WTC11 (cell line): ENCODE results near the gene FASTKD2. TPM values are rescaled to one million over a fixed set of nuclear protein-coding genes. Genes with fewer than 3 reads are reported as not detected.

Experiments used
- ATAC-seq: fragments of 200-7000 bp; cut with Tn5 transposase; 2 replicates; pipeline ENCODE4 v1.10.0; 2021; ENCODE audit warnings: mild to moderate bottlenecking, moderate library complexity
- CTCF ChIA-PET: fragments of 300-600 bp; sonication (Branson Sonifier 250); formaldehyde crosslinking; loops from one replicate; lab custom pipeline; 2021; ENCODE audit warnings: antibody characterized with exemption; lab: Charles Lee
- POLR2A ChIA-PET: fragments of 350-600 bp; sonication (Branson Sonifier 250); formaldehyde crosslinking; loops from one replicate; lab custom pipeline; 2021; ENCODE audit warnings: antibody characterized with exemption; lab: Charles Lee
- DNase-seq: peaks from one replicate; pipeline ENCODE4 v3.0.0; 2021; ENCODE audit warnings: low spot score
- H3K27ac Mint-ChIP-seq: 2 replicates; pipeline ENCODE4 v1.8.0; 2021; ENCODE audit warnings: mixed read lengths
- H3K27me3 Mint-ChIP-seq: 2 replicates; pipeline ENCODE4 v1.8.0; 2021; ENCODE audit warnings: low read depth, mild to moderate bottlenecking, moderate library complexity, mixed read lengths
- H3K36me3 Mint-ChIP-seq: 2 replicates; pipeline ENCODE4 v1.8.0; 2021; ENCODE audit warnings: mixed read lengths
- H3K4me1 Mint-ChIP-seq: 2 replicates; pipeline ENCODE4 v1.8.0; 2022; ENCODE audit warnings: mixed read lengths
- H3K4me3 Mint-ChIP-seq: 2 replicates; pipeline ENCODE4 v1.8.0; 2021; ENCODE audit warnings: mild to moderate bottlenecking, moderate library complexity, mixed read lengths
- H3K9me3 Mint-ChIP-seq: 2 replicates; pipeline ENCODE4 v1.8.0; 2021; ENCODE audit warnings: mixed read lengths
- HMGA2 ChIP-seq: fragments of 250-450 bp; sonication (Bioruptor Pico); IDR thresholded peaks from 2 replicates; pipeline ENCODE4 v1.4.0; 2021; ENCODE audit warnings: mild to moderate bottlenecking, moderate library complexity
- NFATC4 ChIP-seq: fragments of 250-450 bp; sonication (Bioruptor Pico); IDR thresholded peaks from 2 replicates; pipeline ENCODE4 v1.9.0; 2021; ENCODE audit warnings: mild to moderate bottlenecking
- NR3C1 ChIP-seq: sonication (generic); formaldehyde crosslinking; conservative IDR thresholded peaks from 2 replicates; pipeline ENCODE4 v1.8.1; 2023; ENCODE audit warnings: low read depth, mild to moderate bottlenecking, missing genetic modification reagents
- TEAD4 ChIP-seq: sonication (generic); formaldehyde crosslinking; IDR thresholded peaks from 2 replicates; pipeline ENCODE4 v1.8.0; 2022; ENCODE audit warnings: mild to moderate bottlenecking, missing genetic modification reagents
- ZNF219 ChIP-seq: sonication (generic); formaldehyde crosslinking; IDR thresholded peaks from 2 replicates; pipeline ENCODE4 v1.8.0; 2023; ENCODE audit warnings: missing genetic modification reagents, mild to moderate bottlenecking, borderline replicate concordance
- ZNF671 ChIP-seq: fragments of 250-450 bp; sonication (Bioruptor Pico); IDR thresholded peaks from 2 replicates; pipeline ENCODE4 v1.8.0; 2021; ENCODE audit warnings: mild to moderate bottlenecking
- microRNA-seq: library from miRNA; unstranded; fragments of <30 nt; microRNA quantifications from one replicate; pipeline ENCODE4 v1.2.0, GENCODE V29; 2022; ENCODE audit warnings: borderline number of aligned reads
- total RNA-seq: library from RNA; stranded (reverse); gene quantifications from 3 replicates; pipeline ENCODE4 v1.2.3, GENCODE V29; 2021
- TF ChIP-seq, protein P1 (sequence below): fragments of 250-450 bp; sonication (Bioruptor Pico); IDR thresholded peaks from 2 replicates; pipeline ENCODE4 v2.1.2; 2022; ENCODE audit warnings: mild to moderate bottlenecking, moderate library complexity
- TF ChIP-seq, protein P2 (sequence below): fragments of 250-450 bp; sonication (Bioruptor Pico); IDR thresholded peaks from 2 replicates; pipeline ENCODE4 v1.9.0; 2021; ENCODE audit warnings: mild to moderate bottlenecking

Gene FASTKD2
- total RNA-seq, 1 experiment from 2014 or later, result 33.7 TPM

DNA sequence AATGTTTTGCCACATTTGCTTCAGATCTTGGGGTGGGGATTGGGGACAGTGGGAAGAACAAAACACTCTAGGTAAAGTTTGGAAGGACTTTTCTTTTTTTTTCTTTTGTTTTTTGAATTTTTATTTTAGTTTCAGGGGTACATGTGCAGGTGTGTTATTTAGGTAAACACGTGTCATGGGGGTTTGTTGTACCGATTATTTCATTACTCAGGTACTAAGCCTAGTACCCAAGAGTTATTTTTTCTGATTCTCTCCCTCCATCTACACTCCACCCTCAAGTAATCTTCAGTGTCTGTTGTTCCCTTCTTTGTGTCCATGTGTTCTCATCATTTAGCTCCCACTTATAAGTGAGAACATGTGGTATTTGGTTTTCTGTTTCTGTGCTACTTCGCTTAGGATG lies 73.3 kb downstream of the FASTKD2 start (continued):
- TF ChIP-seq, protein P1, sequence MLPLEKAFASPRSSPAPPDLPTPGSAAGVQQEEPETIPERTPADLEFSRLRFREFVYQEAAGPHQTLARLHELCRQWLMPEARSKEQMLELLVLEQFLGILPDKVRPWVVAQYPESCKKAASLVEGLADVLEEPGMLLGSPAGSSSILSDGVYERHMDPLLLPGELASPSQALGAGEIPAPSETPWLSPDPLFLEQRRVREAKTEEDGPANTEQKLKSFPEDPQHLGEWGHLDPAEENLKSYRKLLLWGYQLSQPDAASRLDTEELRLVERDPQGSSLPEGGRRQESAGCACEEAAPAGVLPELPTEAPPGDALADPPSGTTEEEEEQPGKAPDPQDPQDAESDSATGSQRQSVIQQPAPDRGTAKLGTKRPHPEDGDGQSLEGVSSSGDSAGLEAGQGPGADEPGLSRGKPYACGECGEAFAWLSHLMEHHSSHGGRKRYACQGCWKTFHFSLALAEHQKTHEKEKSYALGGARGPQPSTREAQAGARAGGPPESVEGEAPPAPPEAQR (CRISPR knock-in tag), result no peak

DNA sequence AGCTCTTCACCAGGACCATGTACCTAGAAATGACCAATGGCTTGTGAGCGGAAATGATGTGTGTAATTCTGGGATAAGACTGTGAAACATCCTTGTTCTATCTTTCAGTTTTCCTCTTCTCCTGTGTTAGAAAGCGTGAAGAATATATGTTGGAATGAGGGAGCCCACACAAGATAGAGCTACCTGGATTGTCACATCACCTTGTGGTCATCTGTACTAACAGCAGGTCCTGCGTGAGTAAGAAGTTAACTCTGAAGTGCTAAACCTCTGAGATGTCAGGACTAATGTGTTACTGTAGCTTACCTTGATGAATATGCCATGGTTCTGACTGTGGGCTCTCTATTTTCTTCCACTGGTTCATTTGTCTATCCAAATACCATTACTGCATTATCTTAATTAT lies 75.6 kb downstream of the FASTKD2 start:
- ATAC-seq (peak; percentile 98), DNase-seq (no peak)
- ChIA-PET CTCF (interaction anchor here (0.6 to 3.5 kb wide), 15 partner anchors 9 to 593 kb away, joined by 3 to 26 read pairs (median 4); no protein-coding TSS in a partner anchor), POLR2A (no interaction called here)
- TF ChIP-seq HMGA2 (no peak), ZNF671 (CRISPR knock-in tag) (no peak), TEAD4 (CRISPR knock-in tag) (no peak), NR3C1 (no peak), NFATC4 (no peak), ZNF219 (CRISPR knock-in tag) (no peak)
- TF ChIP-seq, protein P2, sequence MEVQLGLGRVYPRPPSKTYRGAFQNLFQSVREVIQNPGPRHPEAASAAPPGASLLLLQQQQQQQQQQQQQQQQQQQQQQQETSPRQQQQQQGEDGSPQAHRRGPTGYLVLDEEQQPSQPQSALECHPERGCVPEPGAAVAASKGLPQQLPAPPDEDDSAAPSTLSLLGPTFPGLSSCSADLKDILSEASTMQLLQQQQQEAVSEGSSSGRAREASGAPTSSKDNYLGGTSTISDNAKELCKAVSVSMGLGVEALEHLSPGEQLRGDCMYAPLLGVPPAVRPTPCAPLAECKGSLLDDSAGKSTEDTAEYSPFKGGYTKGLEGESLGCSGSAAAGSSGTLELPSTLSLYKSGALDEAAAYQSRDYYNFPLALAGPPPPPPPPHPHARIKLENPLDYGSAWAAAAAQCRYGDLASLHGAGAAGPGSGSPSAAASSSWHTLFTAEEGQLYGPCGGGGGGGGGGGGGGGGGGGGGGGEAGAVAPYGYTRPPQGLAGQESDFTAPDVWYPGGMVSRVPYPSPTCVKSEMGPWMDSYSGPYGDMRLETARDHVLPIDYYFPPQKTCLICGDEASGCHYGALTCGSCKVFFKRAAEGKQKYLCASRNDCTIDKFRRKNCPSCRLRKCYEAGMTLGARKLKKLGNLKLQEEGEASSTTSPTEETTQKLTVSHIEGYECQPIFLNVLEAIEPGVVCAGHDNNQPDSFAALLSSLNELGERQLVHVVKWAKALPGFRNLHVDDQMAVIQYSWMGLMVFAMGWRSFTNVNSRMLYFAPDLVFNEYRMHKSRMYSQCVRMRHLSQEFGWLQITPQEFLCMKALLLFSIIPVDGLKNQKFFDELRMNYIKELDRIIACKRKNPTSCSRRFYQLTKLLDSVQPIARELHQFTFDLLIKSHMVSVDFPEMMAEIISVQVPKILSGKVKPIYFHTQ (CRISPR knock-in tag), result no peak
- Mint-ChIP-seq H3K9me3 (peaks cover 8% of the 10 kb centered on the region), H3K27ac (no peak overlapping the region), H3K4me3 (no peak overlapping the region), H3K4me1 (no peaks in the 10 kb centered on the region), H3K27me3 (no peaks in the 10 kb centered on the region), H3K36me3 (no peaks in the 10 kb centered on the region)

Small RNAs within 50 kb of the gene (microRNA-seq; reads per million reads assigned to microRNA genes)
- gene MIR3130-1 (not detected), gene MIR3130-2 (not detected)

Other genes starting within 250 kb of the FASTKD2 start
- not detected in 3 replicates for gene FAM237A, start 123.1 kb upstream of the FASTKD2 start, total RNA-seq
- not detected in 3 replicates for gene DYTN, start 47.2 kb upstream of the FASTKD2 start, total RNA-seq
- 1.6 to 1.9 TPM (median 1.6 TPM) in 3 replicates for gene MDH1B, start 278 bp upstream of the FASTKD2 start, total RNA-seq
- gene CPO, start 173.9 kb downstream of the FASTKD2 start, total RNA-seq, result 0.37 to 1.2 TPM (median 0.46 TPM) in 3 replicates